GM12878 (cell line): ENCODE measurements around the gene IZUMO1. TPM values are rescaled to one million over a fixed set of nuclear protein-coding genes. Genes with fewer than 3 reads are reported as not detected.

ENCODE experiments used
- ATAC-seq: fragments of 200-7000 bp; cut with Tn5 transposase; 3 replicates; pipeline ENCODE4 v1.9.1; 2020; ENCODE audit warnings: mild to moderate bottlenecking, moderate library complexity
- BruUV-seq: library from RNA; stranded (reverse); fragments of 400-500 nt; replicated peaks from 2 replicates; lab custom pipeline; 2021; lab: Mats Ljungman, UMichigan
- CTCF ChIA-PET: fragments of 300-600 bp; sonication (Branson Sonifier 250); formaldehyde crosslinking; extraction: SDS; loops from one replicate; lab custom pipeline; 2021; ENCODE audit warnings: inconsistent platforms; lab: Yijun Ruan, JAX
- POLR2A ChIA-PET: fragments of 350-600 bp; formaldehyde crosslinking; extraction: SDS; loops from one replicate; lab custom pipeline; 2021; ENCODE audit warnings: inconsistent platforms; lab: Charles Lee
- RAD21 ChIA-PET: fragments of 300-600 bp; sonication (Branson Sonifier 250); formaldehyde crosslinking; loops from one replicate; lab custom pipeline; 2023; ENCODE audit warnings: antibody characterized with exemption; ENCODE audit not compliant: unreplicated experiment; lab: Charles Lee
- SMC1A ChIA-PET: fragments of 300-600 bp; sonication (Branson Sonifier 250); formaldehyde crosslinking; loops from one replicate; lab custom pipeline; 2023; ENCODE audit not compliant: unreplicated experiment, uncharacterized antibody; lab: Charles Lee
- DNase-seq: peaks from one replicate; pipeline ENCODE4 v3.0.0-alpha.2; 2011; ENCODE audit warnings: low read depth, low spot score
- FAIRE-seq: peaks from 3 replicates; lab custom pipeline; 2011; peaks lifted over from hg19 to GRCh38; lab: Jason Lieb, UNC
- H2AFZ ChIP-seq: 2 replicates; pipeline ENCODE4 v1.6.0; 2011; ENCODE audit warnings: low read depth, low read length, control low read depth; ENCODE audit not compliant: control insufficient read depth
- H3K27ac ChIP-seq: 2 replicates; pipeline ENCODE4 v1.5.1; 2011; ENCODE audit warnings: control low read depth; ENCODE audit not compliant: control insufficient read depth, insufficient read depth
- H3K27me3 ChIP-seq, 2 experiments: replicated peaks in 1 of 2; 2 replicates each; pipeline versions ENCODE4 v1.6.0 to v1.6.1; 2011; ENCODE audit warnings: low read length in 1 of 2; ENCODE audit not compliant: control insufficient read depth in 2 of 2, insufficient read depth in 2 of 2
- H3K36me3 ChIP-seq, 2 experiments: 2 replicates each; pipeline ENCODE4 v1.5.1; 2011; ENCODE audit warnings: low read length in 1 of 2; ENCODE audit not compliant: control insufficient read depth in 2 of 2, insufficient read depth in 2 of 2
- H3K4me1 ChIP-seq: 2 replicates; pipeline ENCODE4 v1.6.1; 2011; ENCODE audit warnings: mild to moderate bottlenecking, low read length, moderate library complexity, mixed read lengths; ENCODE audit not compliant: control insufficient read depth, insufficient read depth
- H3K4me2 ChIP-seq: 2 replicates; pipeline ENCODE4 v1.6.0; 2011; ENCODE audit warnings: control low read depth; ENCODE audit not compliant: control insufficient read depth, insufficient read depth
- H3K4me3 ChIP-seq: fragments of 200-600 bp; sonication (generic); 2 replicates; pipeline ENCODE4 v1.5.1; 2016
- H3K79me2 ChIP-seq: 2 replicates; pipeline ENCODE4 v1.6.0; 2011; ENCODE audit warnings: low read length; ENCODE audit not compliant: control insufficient read depth, insufficient read depth
- H3K9ac ChIP-seq: 2 replicates; pipeline ENCODE4 v1.8.0; 2011; ENCODE audit warnings: low read length, control low read depth, mixed read lengths; ENCODE audit not compliant: control insufficient read depth, insufficient read depth
- H3K9me3 ChIP-seq: replicated peaks from 3 replicates; pipeline ENCODE4 v1.5.1; 2011; ENCODE audit warnings: mild to moderate bottlenecking, low read length; ENCODE audit not compliant: control insufficient read depth, insufficient read depth
- H4K20me1 ChIP-seq: 2 replicates; pipeline ENCODE4 v1.6.0; 2011; ENCODE audit not compliant: control insufficient read depth, insufficient read depth
- HDGF ChIP-seq: fragments of 450-650 bp; IDR thresholded peaks from 2 replicates; pipeline ENCODE4 v1.6.1; 2016; ENCODE audit warnings: antibody characterized with exemption
- WGBS: methylation state at CpG from one replicate; pipeline ENCODE4 v1.1.6; 2016; ENCODE audit warnings: low lambda C conversion rate; ENCODE audit not compliant: insufficient replicate concordance, insufficient coverage; ENCODE audit errors: missing lambda C conversion rate; 5-methylcytosine and 5-hydroxymethylcytosine counted together
- in situ Hi-C: fragments of 300-500 bp; cut with MboI; formaldehyde crosslinking; loops from 9 replicates; pipeline ENCODE4 v1.14.3; 2018; ENCODE audit warnings: mixed read lengths
- intact Hi-C: fragments of 100-400 bp; cut with micrococcal nuclease; formaldehyde crosslinking; loops from one replicate; pipeline ENCODE4 v1.14.2; 2022; ENCODE audit not compliant: unreplicated experiment
- polyA plus RNA-seq, 11 experiments: library from polyadenylated mRNA; depleted of rRNA in 4 of 11; unstranded in 6 of 11; stranded (reverse) in 5 of 11; fragments of >200 nt; fragmentation: Nextera tagmentation in 4 of 11; fragmentation: Illumina TruSeq in 1 of 11; extraction: Ambion mirVana in 4 of 11; extraction: Trizol in 1 of 11; gene quantifications; 1 replicate in 1 of 11; 2 replicates in 10 of 11; pipeline versions ENCODE4 v1.2.1 to v1.2.3, GENCODE V29; 2011 to 2016; ENCODE audit warnings: inconsistent platforms in 2 of 11, missing spikeins in 2 of 11, low read depth in 1 of 11
- total RNA-seq, 4 experiments: library from RNA; depleted of rRNA in 3 of 4; stranded (reverse); fragments of >200 nt in 3 of 4; fragmentation: Illumina TruSeq in 1 of 4; extraction: Trizol in 1 of 4; gene quantifications; 2 replicates each; pipeline versions ENCODE4 v1.2.1 to v1.2.3, GENCODE V29; 2013 to 2021
- TF ChIP-seq, protein P1 (sequence below), 3 experiments: IDR thresholded peaks in 2 of 3; conservative IDR thresholded peaks in 1 of 3; 2 replicates each; pipeline ENCODE4 v1.5.1; 2011; ENCODE audit warnings: low read depth in 3 of 3, low read length in 3 of 3, mild to moderate bottlenecking in 3 of 3, control low read depth in 2 of 3, moderate library complexity in 2 of 3, inconsistent platforms in 1 of 3, mixed read lengths in 1 of 3; ENCODE audit not compliant: control insufficient read depth in 2 of 3, insufficient read depth in 1 of 3; ENCODE audit errors: extremely low read depth in 1 of 3

Gene IZUMO1
- total and polyA plus RNA-seq, 10 of the 15 experiments (the other 5 are each of a cell fraction or from before 2014, with no cell fraction given) = not detected

DNA sequence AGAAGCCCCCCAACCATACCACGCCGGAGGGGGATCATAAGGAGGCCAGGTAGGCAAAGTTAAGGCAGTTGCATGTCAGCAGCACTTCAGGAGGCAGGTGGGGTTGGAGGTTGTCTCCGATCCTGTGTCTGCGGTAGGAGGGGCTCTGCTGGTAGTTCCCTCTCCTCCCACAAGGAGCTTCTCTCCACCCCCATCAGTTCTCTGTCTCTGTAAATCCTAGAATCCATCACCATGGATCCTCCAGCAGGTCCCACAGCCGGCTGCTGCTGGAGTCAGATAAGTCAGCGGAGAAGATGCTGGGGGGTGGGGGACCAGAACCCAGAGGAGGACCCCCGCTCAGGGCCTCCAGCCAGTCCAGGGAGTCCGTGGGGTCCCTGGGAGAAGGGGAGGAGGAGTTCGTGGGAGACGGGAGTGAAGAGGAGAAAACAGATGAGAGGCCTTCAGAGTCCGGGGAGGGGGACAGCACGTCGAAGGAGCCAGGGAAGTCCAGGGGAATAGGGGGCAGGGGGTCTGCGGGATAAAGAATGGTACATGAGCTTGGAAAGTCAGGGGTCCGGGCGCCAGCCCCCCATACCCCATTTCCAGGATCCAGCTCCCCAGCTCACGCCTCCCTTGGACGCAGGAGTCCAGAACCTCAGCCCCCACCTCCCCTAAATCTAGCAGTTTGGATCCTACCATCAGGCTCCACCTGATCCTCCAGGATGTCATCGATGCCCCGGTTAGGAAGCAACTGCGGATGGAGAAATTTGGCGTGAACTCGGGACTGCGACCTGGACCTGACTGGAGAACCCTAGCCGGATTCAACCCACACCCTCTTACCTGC lies 33.5 kb downstream of the IZUMO1 start:
- no peaks in the 10 kb centered on the region for H3K36me3 ChIP-seq
- H4K20me1 ChIP-seq = no peaks in the 10 kb centered on the region
- ATAC-seq (no peak), DNase-seq (no peak), FAIRE-seq (no peak)
- ChIA-PET CTCF (no interaction called here), RAD21 (interaction anchor here (0.5 to 1.4 kb wide), 3 partner anchors 14 to 404 kb away, joined by 3 to 4 read pairs (median 4); no protein-coding TSS in a partner anchor), POLR2A (interaction anchor here (0.7 to 3.0 kb wide), 3 partner anchors 12 to 68 kb away, joined by 3 to 7 read pairs (median 4); no protein-coding TSS in a partner anchor), SMC1A (interaction anchor here (0.6 to 0.7 kb wide), 2 partner anchors 62 to 789 kb away, joined by 3 read pairs; no protein-coding TSS in a partner anchor)
- peak overlapping the region; percentile 94 for H2AFZ ChIP-seq
- H3K4me1 ChIP-seq = peaks cover 16% of the 10 kb centered on the region
- in situ Hi-C loops (no loop called here), intact Hi-C loops (no loop called here)
- H3K27me3 ChIP-seq = no peaks in the 10 kb centered on the region
- peak overlapping the region; percentile 94 for H3K4me2 ChIP-seq
- TF ChIP-seq, protein P1, sequence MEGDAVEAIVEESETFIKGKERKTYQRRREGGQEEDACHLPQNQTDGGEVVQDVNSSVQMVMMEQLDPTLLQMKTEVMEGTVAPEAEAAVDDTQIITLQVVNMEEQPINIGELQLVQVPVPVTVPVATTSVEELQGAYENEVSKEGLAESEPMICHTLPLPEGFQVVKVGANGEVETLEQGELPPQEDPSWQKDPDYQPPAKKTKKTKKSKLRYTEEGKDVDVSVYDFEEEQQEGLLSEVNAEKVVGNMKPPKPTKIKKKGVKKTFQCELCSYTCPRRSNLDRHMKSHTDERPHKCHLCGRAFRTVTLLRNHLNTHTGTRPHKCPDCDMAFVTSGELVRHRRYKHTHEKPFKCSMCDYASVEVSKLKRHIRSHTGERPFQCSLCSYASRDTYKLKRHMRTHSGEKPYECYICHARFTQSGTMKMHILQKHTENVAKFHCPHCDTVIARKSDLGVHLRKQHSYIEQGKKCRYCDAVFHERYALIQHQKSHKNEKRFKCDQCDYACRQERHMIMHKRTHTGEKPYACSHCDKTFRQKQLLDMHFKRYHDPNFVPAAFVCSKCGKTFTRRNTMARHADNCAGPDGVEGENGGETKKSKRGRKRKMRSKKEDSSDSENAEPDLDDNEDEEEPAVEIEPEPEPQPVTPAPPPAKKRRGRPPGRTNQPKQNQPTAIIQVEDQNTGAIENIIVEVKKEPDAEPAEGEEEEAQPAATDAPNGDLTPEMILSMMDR (IDR thresholded peaks at IDR 0.05 in 2 of 3, conservative IDR thresholded peaks at IDR 0.05 in 1 of 3; ENCODE audit: control insufficient read depth in 2 of 3, extremely low read depth in 1 of 3, insufficient read depth in 1 of 3, low read depth in 3 of 3, low read length in 3 of 3) = peak in 2 of 3 experiments; percentile 14; a peak in 1 of 6 replicates
- no peak for TF ChIP-seq HDGF
- no peaks in the 10 kb centered on the region; the same call in 2 of the 3 replicates for H3K9me3 ChIP-seq
- peak overlapping the region; percentile 79 for H3K4me3 ChIP-seq
- peak overlapping the region; percentile 74 for H3K9ac ChIP-seq
- 11% methylated on average over 21 of the region's 25 CpGs for WGBS
- peak overlapping the region; percentile 11; the same call in 1 of the 2 replicates for H3K27ac ChIP-seq
- BruUV-seq = no TSS peak
- no peaks in the 10 kb centered on the region for H3K79me2 ChIP-seq
